HG03521 (cell line): Measurements from ENCODE around the gene KATNAL1.

Source experiments
- ATAC-seq: cut with Tn5 transposase; IDR thresholded peaks from one replicate; pipeline ENCODE4 v1.9.1; 2021; ENCODE audit warnings: mild to moderate bottlenecking, moderate library complexity; ENCODE audit not compliant: unreplicated experiment

The KATNAL1 gene

GRCh38 chr13:30307194-30307970, at the start of gene KATNAL1:
Gene KATNAL1 (minus strand): TSS chr13:30307551. CDS start chr13:30283777, 23,774 bp downstream.
- ATAC-seq, result peak; percentile 54

- no peak for ATAC-seq
Observed at GRCh38 chr13:30355839-30356238, 48.5 kb upstream of the KATNAL1 start.

GRCh38 chr13:30355384-30355699, 48.0 kb upstream of the KATNAL1 start:
- ATAC-seq, result no peak

GRCh38 chr13:30354493-30355383, 47.4 kb upstream of the KATNAL1 start:
- ATAC-seq, result no peak

- no peak for ATAC-seq
Observed at GRCh38 chr13:30353471-30354215, 46.3 kb upstream of the KATNAL1 start.

- no peak for ATAC-seq
Observed at GRCh38 chr13:30353060-30353459, 45.7 kb upstream of the KATNAL1 start.

GRCh38 chr13:30352121-30352520, 44.8 kb upstream of the KATNAL1 start:
- no peak for ATAC-seq

- no peak for ATAC-seq
Observed at GRCh38 chr13:30346789-30347167, 39.4 kb upstream of the KATNAL1 start.

GRCh38 chr13:30346153-30346788, 38.9 kb upstream of the KATNAL1 start:
- ATAC-seq, result no peak

GRCh38 chr13:30345426-30346100, 38.2 kb upstream of the KATNAL1 start:
- ATAC-seq, result no peak

- ATAC-seq, result no peak
Observed at GRCh38 chr13:30341815-30342570, 34.6 kb upstream of the KATNAL1 start.

- no peak for ATAC-seq
Observed at GRCh38 chr13:30340331-30341250, 33.2 kb upstream of the KATNAL1 start.

- no peak for ATAC-seq
Observed at GRCh38 chr13:30339738-30340330, 32.5 kb upstream of the KATNAL1 start.

GRCh38 chr13:30338952-30339351, 31.6 kb upstream of the KATNAL1 start:
- ATAC-seq, result no peak

- ATAC-seq, result no peak
Observed at GRCh38 chr13:30338331-30338851, 31.0 kb upstream of the KATNAL1 start.

- no peak for ATAC-seq
Observed at GRCh38 chr13:30337061-30337610, 29.8 kb upstream of the KATNAL1 start.

- no peak for ATAC-seq
Observed at GRCh38 chr13:30334663-30335386, 27.5 kb upstream of the KATNAL1 start.
